Body of pancreas (tissue), 4 donors: Measurements from ENCODE around the gene RECK.

ENCODE experiments used
- CTCF ChIP-seq, 7 experiments: fragments of 450-650 bp in 4 of 7; fragments of 200-600 bp in 3 of 7; sonication (generic) in 3 of 7; IDR thresholded peaks; one replicate each; pipeline ENCODE4 v1.5.1; 2016 to 2019; ENCODE audit warnings: antibody characterized with exemption in 7 of 7
- POLR2A ChIP-seq, 3 donors: fragments of 450-650 bp; IDR thresholded peaks; one replicate each; pipeline ENCODE4 v1.6.1; 2016; ENCODE audit warnings: antibody characterized with exemption in 3 of 3, mild to moderate bottlenecking in 2 of 3

- TF ChIP-seq CTCF (IDR thresholded peaks at IDR 0.05) (no peak), POLR2A (IDR thresholded peaks at IDR 0.05) (no peak)
Measured at GRCh38 chr9:36086442-36086841, 49.7 kb downstream of the RECK start.
